NT2/D1 (cell line): ENCODE measurements around the gene ANKRD42.
A peak's percentile ranks its signal among the peaks of the same experiment; 100 is the strongest.

Source experiments
- DNase-seq: peaks from one replicate; pipeline ENCODE4 v3.0.0-alpha.2; 2011; ENCODE audit warnings: low read depth, low spot score
- H3K27me3 ChIP-seq: 2 replicates; pipeline ENCODE4 v1.6.0; 2011; ENCODE audit warnings: mild to moderate bottlenecking; ENCODE audit not compliant: insufficient read length, insufficient read depth
- H3K36me3 ChIP-seq: 2 replicates; pipeline ENCODE4 v1.6.1; 2011; ENCODE audit warnings: mild to moderate bottlenecking, low read length, mixed read lengths; ENCODE audit not compliant: insufficient read depth, insufficient read length
- H3K4me1 ChIP-seq: 2 replicates; pipeline ENCODE4 v1.5.1; 2011; ENCODE audit not compliant: insufficient read depth, insufficient read length
- H3K4me3 ChIP-seq: 2 replicates; pipeline ENCODE4 v1.5.1; 2011; ENCODE audit warnings: low read depth; ENCODE audit not compliant: insufficient read length
- H3K9ac ChIP-seq: 2 replicates; pipeline ENCODE4 v1.6.0; 2011; ENCODE audit warnings: low read depth; ENCODE audit not compliant: insufficient read length
- H3K9me3 ChIP-seq: 2 replicates; pipeline ENCODE4 v1.5.1; 2011; ENCODE audit warnings: mild to moderate bottlenecking, low read length; ENCODE audit not compliant: insufficient read depth
- SUZ12 ChIP-seq: IDR thresholded peaks from 2 replicates; pipeline ENCODE4 v1.6.1; 2011; ENCODE audit not compliant: insufficient read length, insufficient read depth; ENCODE audit errors: extremely low read depth
- YY1 ChIP-seq: IDR thresholded peaks from 2 replicates; pipeline ENCODE4 v1.6.1; 2011; ENCODE audit not compliant: insufficient read length, insufficient read depth
- ZNF274 ChIP-seq: IDR thresholded peaks from 2 replicates; pipeline ENCODE4 v1.6.1; 2011; ENCODE audit warnings: mild to moderate bottlenecking, low read depth, low read length

ANKRD42 gene

GRCh38 chr11:83272627-83273026 lies 79.1 kb downstream of the ANKRD42 start:
- Histone ChIP-seq H3K36me3 (peaks cover 47% of the 10 kb centered on the region), H3K4me1 (no peaks in the 10 kb centered on the region), H3K9ac (no peak overlapping the region), H3K27me3 (no peaks in the 10 kb centered on the region), H3K4me3 (no peak overlapping the region), H3K9me3 (no peaks in the 10 kb centered on the region)
- TF ChIP-seq YY1 (no peak), ZNF274 (no peak), SUZ12 (no peak)
- no peak for DNase-seq

- H3K9me3 ChIP-seq: no peaks in the 10 kb centered on the region
- peaks cover 76% of the 10 kb centered on the region for H3K36me3 ChIP-seq
- H3K4me1 ChIP-seq: no peaks in the 10 kb centered on the region
- H3K9ac ChIP-seq: no peak overlapping the region
- TF ChIP-seq SUZ12: no peak
- TF ChIP-seq YY1: no peak
- no peak for TF ChIP-seq ZNF274
- no peak for DNase-seq
- H3K4me3 ChIP-seq: no peak overlapping the region
- no peaks in the 10 kb centered on the region for H3K27me3 ChIP-seq
These were observed 82.6 kb downstream of the ANKRD42 start for GRCh38 chr11:83275888-83276641.

GRCh38 chr11:83278351-83278750 lies 84.8 kb downstream of the ANKRD42 start:
- no peak overlapping the region for H3K4me3 ChIP-seq
- H3K4me1 ChIP-seq: no peaks in the 10 kb centered on the region
- TF ChIP-seq ZNF274: no peak
- TF ChIP-seq YY1: no peak
- no peak for TF ChIP-seq SUZ12
- no peak overlapping the region for H3K9ac ChIP-seq
- H3K36me3 ChIP-seq: peaks cover 67% of the 10 kb centered on the region
- no peak for DNase-seq
- H3K9me3 ChIP-seq: no peaks in the 10 kb centered on the region
- no peaks in the 10 kb centered on the region for H3K27me3 ChIP-seq

- H3K4me1 ChIP-seq: no peaks in the 10 kb centered on the region
- H3K27me3 ChIP-seq: no peaks in the 10 kb centered on the region
- TF ChIP-seq YY1 (no peak), ZNF274 (no peak)
- no peak overlapping the region for H3K4me3 ChIP-seq
- peaks cover 64% of the 10 kb centered on the region for H3K36me3 ChIP-seq
- no peaks in the 10 kb centered on the region for H3K9me3 ChIP-seq
- no peak overlapping the region for H3K9ac ChIP-seq
- DNase-seq: no peak
These were observed 86.7 kb downstream of the ANKRD42 start for GRCh38 chr11:83280256-83280655.

- TF ChIP-seq ZNF274 (no peak), SUZ12 (no peak), YY1 (no peak)
- Histone ChIP-seq H3K36me3 (peaks cover 46% of the 10 kb centered on the region), H3K27me3 (no peaks in the 10 kb centered on the region), H3K4me1 (no peaks in the 10 kb centered on the region), H3K9me3 (no peaks in the 10 kb centered on the region), H3K4me3 (no peak overlapping the region), H3K9ac (no peak overlapping the region)
- DNase-seq: no peak
These were observed 88.7 kb downstream of the ANKRD42 start for GRCh38 chr11:83282084-83282716.

GRCh38 chr11:83284501-83285150 lies 91.1 kb downstream of the ANKRD42 start:
- H3K27me3 ChIP-seq: no peaks in the 10 kb centered on the region
- no peak for DNase-seq
- H3K9me3 ChIP-seq: no peaks in the 10 kb centered on the region
- peaks cover 26% of the 10 kb centered on the region for H3K36me3 ChIP-seq
- TF ChIP-seq ZNF274 (no peak), YY1 (no peak), SUZ12 (no peak)
- H3K4me1 ChIP-seq: no peaks in the 10 kb centered on the region
- peak overlapping the region; percentile 91 for H3K4me3 ChIP-seq
- peak overlapping the region; percentile 93 for H3K9ac ChIP-seq

- H3K27me3 ChIP-seq: no peaks in the 10 kb centered on the region
- H3K4me1 ChIP-seq: no peaks in the 10 kb centered on the region
- no peak for TF ChIP-seq ZNF274
- TF ChIP-seq SUZ12: no peak
- no peak for TF ChIP-seq YY1
- H3K4me3 ChIP-seq: peak overlapping the region; percentile 91
- peak overlapping the region; percentile 93 for H3K9ac ChIP-seq
- no peaks in the 10 kb centered on the region for H3K9me3 ChIP-seq
- H3K36me3 ChIP-seq: peaks cover 21% of the 10 kb centered on the region
- DNase-seq: no peak
These were observed 91.7 kb downstream of the ANKRD42 start for GRCh38 chr11:83285151-83285770.
